Measurements from ENCODE around the gene NBEAL1. TPM values are rescaled to one million over a fixed set of nuclear protein-coding genes. Genes with fewer than 3 reads are reported as not detected.
"Not testable (repeated sequence)": the region's sequence is repeated elsewhere in the genome, so short reads cannot be mapped to it uniquely, and the experiment has no call there.

NBEAL1 gene
- 100 to 1,000 TPM in 1 of 2 donors, 10 to 100 TPM in 1; 99.2 to 119 TPM for total RNA-seq

DNA sequence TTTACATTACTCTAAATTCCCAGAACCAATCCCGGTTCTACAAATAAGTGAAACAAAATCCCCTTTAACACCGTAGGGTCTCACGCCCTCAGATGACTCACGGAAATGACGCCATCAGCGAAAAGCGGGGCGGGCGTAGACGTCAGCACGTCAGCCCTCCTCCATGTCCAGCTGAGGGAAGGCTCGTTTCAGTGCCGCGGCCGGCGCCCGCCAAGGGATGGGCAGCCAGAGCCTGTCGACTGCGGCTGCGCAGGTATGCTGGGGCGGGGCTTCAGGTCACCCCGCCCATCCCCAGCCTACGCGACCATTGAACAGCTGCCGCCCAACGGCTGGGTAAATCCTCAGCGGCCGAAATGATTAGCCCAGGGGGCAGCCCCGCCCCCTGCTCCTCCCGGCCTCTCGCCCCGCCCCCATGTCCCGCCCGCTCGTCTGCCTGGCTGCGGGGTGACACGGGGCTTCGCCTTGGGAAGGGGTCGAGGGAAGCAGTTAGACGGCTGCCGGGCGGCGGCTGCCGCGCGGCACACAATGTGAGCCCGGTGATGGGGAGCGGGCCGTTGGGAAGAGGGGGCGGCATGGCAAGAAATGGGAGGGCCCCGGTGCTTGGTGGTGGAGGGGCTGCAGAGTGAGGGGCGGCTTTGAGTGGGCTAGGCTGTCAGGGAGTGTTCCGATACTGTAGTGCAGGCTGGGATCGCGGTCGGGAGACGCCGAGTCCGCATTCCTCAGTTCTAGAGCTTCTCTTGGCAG is at the start of gene NBEAL1:
Gene NBEAL1, plus strand, starts transcription at position 420 of the 744 bp plus-strand sequence. CDS start 1,510 bp downstream, outside the sequence.
- no peaks in the 10 kb centered on the region for H3K9me3 ChIP-seq
- no peaks in the 10 kb centered on the region for H3K36me3 ChIP-seq
- H3K4me1 ChIP-seq (ENCODE audit: control insufficient read depth in 1 of 2, low read depth in 2 of 2) = no peaks in the 10 kb centered on the region
- no peak for TF ChIP-seq CTCF (IDR thresholded peaks at IDR 0.05)
- peak within 1 kb of the TSS; percentile 95 for H3K4me3 ChIP-seq
- no peaks in the 10 kb centered on the region for H3K27me3 ChIP-seq (replicated peaks; ENCODE audit: insufficient read depth)
- ATAC-seq (ENCODE audit: insufficient number of reproducible peaks, low FRiP score, low read depth) (peak; percentile 91), DNase-seq (ENCODE audit: low spot score) (peak; percentile 86)
- H3K27ac ChIP-seq = peak within 1 kb of the TSS; percentile 96 to 98

GRCh38 chr2:202965810-202966460 is 48.7 kb upstream of the NBEAL1 start:
- no peak overlapping the region for H3K27ac ChIP-seq
- no peaks in the 10 kb centered on the region for H3K9me3 ChIP-seq
- H3K4me3 ChIP-seq = no peak overlapping the region
- no peaks in the 10 kb centered on the region for H3K27me3 ChIP-seq (replicated peaks; ENCODE audit: insufficient read depth)
- ATAC-seq (ENCODE audit: insufficient number of reproducible peaks, low FRiP score, low read depth) (no peak), DNase-seq (ENCODE audit: low spot score) (no peak)
- no peaks in the 10 kb centered on the region for H3K4me1 ChIP-seq (ENCODE audit: control insufficient read depth in 1 of 2, low read depth in 2 of 2)
- no peaks in the 10 kb centered on the region for H3K36me3 ChIP-seq
- no peak for TF ChIP-seq CTCF (IDR thresholded peaks at IDR 0.05)

- H3K4me1 ChIP-seq (ENCODE audit: control insufficient read depth in 1 of 2, low read depth in 2 of 2); ATAC-seq (ENCODE audit: insufficient number of reproducible peaks, low FRiP score, low read depth); H3K36me3 ChIP-seq; H3K27me3 ChIP-seq (replicated peaks; ENCODE audit: insufficient read depth); DNase-seq (ENCODE audit: low spot score); H3K4me3 ChIP-seq; H3K27ac ChIP-seq; H3K9me3 ChIP-seq: not testable (repeated sequence)
Observed at GRCh38 chr2:202969404-202969803, 45.3 kb upstream of the NBEAL1 start.

DNA sequence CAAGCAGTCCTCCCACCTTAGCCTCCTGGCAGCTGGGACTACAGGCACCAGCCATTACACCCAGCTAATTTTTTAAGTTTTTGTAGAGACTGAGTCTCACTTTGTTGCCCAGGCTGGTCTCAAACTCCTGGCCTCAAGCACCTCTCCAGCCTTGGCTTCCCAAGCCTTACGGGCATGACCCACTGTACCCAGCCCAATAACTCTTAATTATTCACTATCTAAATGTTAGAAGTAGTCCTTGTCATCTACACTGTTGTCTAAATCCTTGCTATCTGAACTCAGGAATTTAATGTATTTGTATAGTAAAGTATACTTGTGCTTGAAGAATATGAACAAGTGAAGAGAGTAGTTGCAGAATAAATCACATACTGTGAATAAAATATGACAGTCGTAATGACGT is 37.9 kb upstream of the NBEAL1 start:
- H3K4me1 ChIP-seq (ENCODE audit: control insufficient read depth in 1 of 2, low read depth in 2 of 2) = no peaks in the 10 kb centered on the region
- H3K36me3 ChIP-seq = no peaks in the 10 kb centered on the region
- TF ChIP-seq CTCF (IDR thresholded peaks at IDR 0.05) = no peak
- no peak for ATAC-seq (ENCODE audit: insufficient number of reproducible peaks, low FRiP score, low read depth)
- H3K9me3 ChIP-seq = no peaks in the 10 kb centered on the region
- H3K27ac ChIP-seq = no peak overlapping the region
- no peak for DNase-seq (ENCODE audit: low spot score)
- no peak overlapping the region for H3K4me3 ChIP-seq
- no peaks in the 10 kb centered on the region for H3K27me3 ChIP-seq (replicated peaks; ENCODE audit: insufficient read depth)

GRCh38 chr2:202982779-202983491 is 31.7 kb upstream of the NBEAL1 start:
- Histone ChIP-seq H3K27me3 (replicated peaks; ENCODE audit: insufficient read depth) (no peaks in the 10 kb centered on the region), H3K27ac (peak overlapping the region; percentile 15 to 17), H3K4me3 (no peak overlapping the region)

More at GRCh38 chr2:202982779-202983491, 31.7 kb upstream of the NBEAL1 start:
- ATAC-seq (ENCODE audit: insufficient number of reproducible peaks, low FRiP score, low read depth) = no peak
- TF ChIP-seq CTCF (IDR thresholded peaks at IDR 0.05) = no peak
- DNase-seq (ENCODE audit: low spot score) = no peak
- no peaks in the 10 kb centered on the region for H3K9me3 ChIP-seq
- H3K4me1 ChIP-seq (ENCODE audit: control insufficient read depth in 1 of 2, low read depth in 2 of 2) = peaks cover 6 to 11% of the 10 kb centered on the region in 2 donors
- no peaks in the 10 kb centered on the region for H3K36me3 ChIP-seq
